PFSK-1 (cell line): ENCODE data around the gene MAPT.

Experiments
- POLR2AphosphoS5 ChIP-seq: IDR thresholded peaks from 2 replicates; pipeline ENCODE4 v1.6.1; 2012; ENCODE audit warnings: low read depth, mild to moderate bottlenecking, control low read depth, low read length, moderate library complexity
- SIN3A ChIP-seq: IDR thresholded peaks from 2 replicates; pipeline ENCODE4 v1.6.1; 2012; ENCODE audit warnings: mild to moderate bottlenecking, low read length, moderate library complexity, borderline replicate concordance; ENCODE audit not compliant: insufficient read depth
- TAF1 ChIP-seq: IDR thresholded peaks from 2 replicates; pipeline ENCODE4 v1.6.1; 2012; ENCODE audit warnings: low read length, control low read depth, borderline replicate concordance; ENCODE audit not compliant: insufficient read depth

DNA sequence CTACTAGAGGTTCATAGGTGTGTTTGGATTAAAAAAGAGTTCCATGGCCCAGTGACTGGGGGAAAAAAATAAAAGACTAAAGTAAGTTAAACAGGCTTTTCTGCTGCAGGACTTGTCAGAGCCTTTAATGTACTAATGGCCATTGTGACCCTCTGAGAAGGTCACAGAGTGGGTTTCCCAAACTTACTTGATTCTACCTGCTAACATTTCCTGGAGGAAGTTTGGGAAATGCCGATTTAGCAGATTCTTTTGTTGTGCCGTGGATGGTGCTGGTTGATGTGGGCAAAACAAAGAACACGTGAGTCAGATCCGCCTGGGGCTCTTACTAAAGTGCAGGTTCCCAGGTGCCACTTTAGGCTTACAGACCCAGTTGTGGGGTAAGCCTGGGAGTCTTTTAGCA lies 91.1 kb downstream of the MAPT start:
- TF ChIP-seq TAF1, result no peak
- TF ChIP-seq POLR2AphosphoS5, result no peak
- no peak for TF ChIP-seq SIN3A
